Measurements from ENCODE around the gene IGFLR1. TPM values are rescaled to one million over a fixed set of nuclear protein-coding genes. Genes with fewer than 3 reads are reported as not detected.
A peak's percentile ranks its signal among the peaks of the same experiment; 100 is the strongest.

IGFLR1 gene, protein sequence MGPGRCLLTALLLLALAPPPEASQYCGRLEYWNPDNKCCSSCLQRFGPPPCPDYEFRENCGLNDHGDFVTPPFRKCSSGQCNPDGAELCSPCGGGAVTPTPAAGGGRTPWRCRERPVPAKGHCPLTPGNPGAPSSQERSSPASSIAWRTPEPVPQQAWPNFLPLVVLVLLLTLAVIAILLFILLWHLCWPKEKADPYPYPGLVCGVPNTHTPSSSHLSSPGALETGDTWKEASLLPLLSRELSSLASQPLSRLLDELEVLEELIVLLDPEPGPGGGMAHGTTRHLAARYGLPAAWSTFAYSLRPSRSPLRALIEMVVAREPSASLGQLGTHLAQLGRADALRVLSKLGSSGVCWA
- 2.1 TPM for total RNA-seq
- polyA plus RNA-seq (ENCODE audit: insufficient read depth in 1 of 8, insufficient read length in 8 of 8, low replicate concordance in 1 of 8) = 1 to 10 TPM; 3.0 to 5.6 (median 3.9) TPM
- long read RNA-seq, donor 1 = 0 reads
- long read RNA-seq, donor 2 = 0 reads
- long read RNA-seq, donor 3, partial matches to known transcripts = 0 of 1 reads
- long read RNA-seq, donor 3, other reads (novel, unspliced or antisense) = 0 of 1 reads
- long read RNA-seq, donor 4, partial matches to known transcripts = 0 of 2 reads
- long read RNA-seq, donor 4, other reads (novel, unspliced or antisense) = 0 of 2 reads
- long read RNA-seq, donor 5, partial matches to known transcripts = 0 of 1 reads
- long read RNA-seq, donor 5, other reads (novel, unspliced or antisense) = 0 of 1 reads
- long read RNA-seq, donor 6 = 0 reads
- long read RNA-seq, donor 7 = 0 reads
- long read RNA-seq, donor 8, partial matches to known transcripts = 12 of 13 reads
- long read RNA-seq, donor 8, other reads (novel, unspliced or antisense) = 0 of 13 reads
- long read RNA-seq, donor 9 = 0 reads
- long read RNA-seq, donor 10 = 0 reads
- long read RNA-seq, donor 11 = 0 reads

DNA sequence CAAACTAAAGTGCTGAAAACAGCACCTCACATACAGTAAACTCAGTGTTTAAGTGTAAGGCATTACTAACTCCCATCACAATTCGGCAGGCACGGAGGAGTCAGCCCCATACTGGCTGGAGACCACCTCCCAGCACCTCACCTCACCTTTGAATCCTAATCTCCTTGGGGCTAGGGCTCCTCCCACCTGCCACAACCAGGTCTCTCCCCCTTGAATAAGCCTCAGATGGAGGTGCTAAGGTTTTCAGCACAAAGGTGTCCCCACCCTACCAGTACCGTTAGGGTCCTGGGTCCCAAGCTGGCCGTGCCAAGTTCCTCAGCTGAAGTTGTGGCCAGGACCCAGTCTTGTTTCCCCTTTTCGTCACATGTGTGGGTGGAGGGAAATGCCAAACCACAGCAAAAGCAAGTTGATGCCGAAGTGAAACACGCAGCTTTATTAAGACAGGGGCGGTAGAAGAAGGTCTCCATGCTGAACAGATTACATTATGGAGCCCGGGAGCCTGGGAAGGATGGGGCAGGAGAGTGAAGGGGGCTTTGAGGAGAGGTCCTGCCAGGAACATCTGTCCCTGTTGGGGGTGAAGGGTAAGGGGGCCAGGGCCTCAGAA lies at the start of gene IGFLR1:
TSS of gene IGFLR1 (minus strand) at position 332 of the 604 bp plus-strand sequence. CDS start 1,272 bp downstream, outside the sequence.
- H3K9me3 ChIP-seq (replicated peaks; ENCODE audit: control insufficient read depth, low read depth, low read length) = no peaks in the 10 kb centered on the region
- H3K27me3 ChIP-seq (ENCODE audit: control insufficient read depth, insufficient read depth, low read length) = no peaks in the 10 kb centered on the region
- 92% methylated on average over 6 of the region's 9 CpGs for WGBS (ENCODE audit: insufficient coverage)
- peak within 1 kb of the TSS; percentile 51 for H3K27ac ChIP-seq (ENCODE audit: low read length)
- peaks cover 43% of the 10 kb centered on the region for H3K4me1 ChIP-seq (ENCODE audit: control insufficient read depth, insufficient read depth, low read length)
- H3K36me3 ChIP-seq (ENCODE audit: control insufficient read depth, insufficient read depth, low read length) = peaks cover 37% of the 10 kb centered on the region
- peak within 1 kb of the TSS; percentile 69 for H3K4me3 ChIP-seq (ENCODE audit: low read length)
- peak; percentile 69 for DNase-seq

DNA sequence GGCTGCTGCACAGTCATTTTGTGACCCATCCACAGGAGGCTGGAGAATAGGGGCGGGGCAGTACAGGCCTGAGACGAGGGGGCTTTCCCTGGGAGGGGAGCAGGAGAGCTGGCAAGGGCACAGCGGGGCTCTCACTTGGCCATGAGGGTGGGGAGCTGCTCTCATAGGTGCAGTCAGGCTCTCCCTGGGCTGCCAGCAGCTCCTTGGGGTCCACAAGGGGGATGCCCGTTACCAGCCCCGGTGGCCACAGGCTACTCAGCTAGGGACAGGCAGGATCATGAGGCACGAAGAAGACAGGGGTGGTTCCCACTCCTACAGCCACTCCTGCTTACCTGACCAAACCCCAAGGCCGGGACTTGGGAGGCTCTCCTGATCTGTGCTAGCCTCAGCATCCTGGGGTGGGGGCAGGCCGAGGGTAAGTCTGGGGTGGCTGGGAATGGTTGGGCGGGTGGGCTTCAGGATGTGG lies 49.6 kb upstream of the IGFLR1 start:
- Histone ChIP-seq H3K9me3 (replicated peaks; ENCODE audit: control insufficient read depth, low read depth, low read length) (no peaks in the 10 kb centered on the region), H3K36me3 (ENCODE audit: control insufficient read depth, insufficient read depth, low read length) (peaks cover under 1% of the 10 kb centered on the region), H3K27me3 (ENCODE audit: control insufficient read depth, insufficient read depth, low read length) (peaks cover 16% of the 10 kb centered on the region), H3K4me3 (ENCODE audit: low read length) (no peak overlapping the region), H3K4me1 (ENCODE audit: control insufficient read depth, insufficient read depth, low read length) (no peaks in the 10 kb centered on the region), H3K27ac (ENCODE audit: low read length) (no peak overlapping the region)
- DNase-seq = no peak
- 89% methylated on average over 3 of the region's 9 CpGs for WGBS (ENCODE audit: insufficient coverage)

DNA sequence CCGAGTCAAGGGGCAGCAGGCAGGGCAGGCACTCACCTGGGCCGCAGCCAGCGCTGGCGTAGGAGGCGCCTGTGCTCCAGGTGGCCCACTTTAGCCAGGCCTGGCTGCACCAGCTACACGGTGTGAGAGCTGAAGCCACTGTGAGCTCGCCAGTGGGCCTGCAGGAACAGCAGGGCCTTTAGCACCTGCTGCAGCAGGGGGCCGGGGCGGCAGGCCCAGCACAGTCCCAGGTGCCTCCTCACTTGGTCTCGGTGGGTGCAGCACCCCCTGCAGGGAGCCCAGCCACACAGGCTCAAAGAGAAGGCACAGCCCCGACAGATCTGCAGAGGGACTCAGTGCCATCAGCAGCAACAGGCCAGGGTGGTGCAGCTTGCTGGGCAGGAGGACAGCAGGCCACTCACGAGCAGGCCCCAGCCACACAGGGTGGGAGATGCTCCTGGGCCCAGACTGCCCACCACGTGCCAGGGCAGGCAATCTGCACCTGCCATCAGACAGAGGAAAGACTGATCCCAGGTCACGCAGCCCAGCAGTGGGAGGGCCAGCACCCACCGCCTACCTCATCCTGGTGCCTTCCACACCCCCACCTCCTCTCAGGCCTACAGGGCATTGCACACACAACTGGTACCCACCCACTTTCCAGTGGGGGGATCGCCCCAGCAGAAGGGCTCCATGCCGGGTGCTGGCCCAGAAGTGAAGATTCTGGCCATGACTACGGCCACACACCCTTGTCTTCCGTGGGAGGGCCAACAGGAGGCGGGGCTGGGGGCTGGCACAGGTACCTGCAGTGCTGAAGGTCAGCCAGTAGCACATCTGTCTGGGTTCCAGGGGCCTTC lies 48.9 kb upstream of the IGFLR1 start:
- Histone ChIP-seq H3K27ac (ENCODE audit: low read length) (no peak overlapping the region), H3K4me3 (ENCODE audit: low read length) (no peak overlapping the region), H3K9me3 (replicated peaks; ENCODE audit: control insufficient read depth, low read depth, low read length) (no peaks in the 10 kb centered on the region), H3K27me3 (ENCODE audit: control insufficient read depth, insufficient read depth, low read length) (peaks cover 10% of the 10 kb centered on the region), H3K4me1 (ENCODE audit: control insufficient read depth, insufficient read depth, low read length) (no peaks in the 10 kb centered on the region), H3K36me3 (ENCODE audit: control insufficient read depth, insufficient read depth, low read length) (peaks cover 2% of the 10 kb centered on the region)
- no peak for DNase-seq
- WGBS (ENCODE audit: insufficient coverage) = 56% methylated on average over 19 of the region's 20 CpGs

DNA sequence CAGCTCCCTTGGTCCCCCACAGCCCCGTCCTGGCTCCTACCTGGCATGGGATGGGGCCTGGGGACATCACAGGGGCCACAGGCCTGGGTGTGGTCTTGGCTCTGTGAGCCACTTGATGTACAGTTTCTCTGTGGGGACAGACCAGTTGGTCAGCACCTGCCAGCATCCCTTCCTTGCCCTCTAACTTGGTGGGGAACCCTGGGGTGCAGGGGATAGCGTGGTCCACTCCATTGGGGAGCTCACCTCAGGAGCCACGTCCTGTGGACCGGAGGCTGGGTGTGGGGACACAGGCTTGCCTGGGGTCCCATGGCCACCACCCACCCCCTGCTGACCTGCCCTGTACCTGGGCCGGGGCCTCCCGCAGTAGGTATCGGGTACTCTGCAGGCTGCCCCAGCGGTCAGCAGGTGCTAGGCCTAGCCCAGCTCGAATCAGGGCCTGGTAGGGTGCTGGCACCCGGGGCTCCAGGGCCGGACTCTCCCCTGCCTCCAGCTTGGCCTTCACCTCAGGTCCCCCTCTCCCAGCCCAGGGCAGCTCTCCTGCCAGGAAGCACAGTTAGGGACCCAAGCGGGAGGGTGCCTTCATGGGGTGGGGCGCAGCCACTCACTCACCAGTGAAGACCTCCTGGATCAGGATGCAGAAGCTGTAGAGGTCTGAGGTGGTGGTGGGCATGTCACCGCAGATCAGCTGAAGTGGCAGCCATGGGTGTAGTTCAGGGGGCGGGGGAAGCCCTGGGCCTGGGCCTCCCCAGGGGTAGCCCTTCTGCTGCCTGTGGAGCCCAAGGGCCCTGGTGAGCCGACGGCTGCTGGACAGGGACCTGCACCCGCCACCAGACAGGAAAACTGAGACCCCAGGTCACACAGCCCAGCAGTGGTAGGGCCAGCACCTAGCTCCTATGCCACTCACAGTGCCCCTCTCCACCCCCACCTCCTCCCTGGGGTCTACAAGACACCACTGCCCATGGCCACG lies 48.0 kb upstream of the IGFLR1 start:
- 85% methylated on average over 16 of the region's 19 CpGs for WGBS (ENCODE audit: insufficient coverage)
- DNase-seq = no peak
- H3K9me3 ChIP-seq (replicated peaks; ENCODE audit: control insufficient read depth, low read depth, low read length) = no peaks in the 10 kb centered on the region

DNA sequence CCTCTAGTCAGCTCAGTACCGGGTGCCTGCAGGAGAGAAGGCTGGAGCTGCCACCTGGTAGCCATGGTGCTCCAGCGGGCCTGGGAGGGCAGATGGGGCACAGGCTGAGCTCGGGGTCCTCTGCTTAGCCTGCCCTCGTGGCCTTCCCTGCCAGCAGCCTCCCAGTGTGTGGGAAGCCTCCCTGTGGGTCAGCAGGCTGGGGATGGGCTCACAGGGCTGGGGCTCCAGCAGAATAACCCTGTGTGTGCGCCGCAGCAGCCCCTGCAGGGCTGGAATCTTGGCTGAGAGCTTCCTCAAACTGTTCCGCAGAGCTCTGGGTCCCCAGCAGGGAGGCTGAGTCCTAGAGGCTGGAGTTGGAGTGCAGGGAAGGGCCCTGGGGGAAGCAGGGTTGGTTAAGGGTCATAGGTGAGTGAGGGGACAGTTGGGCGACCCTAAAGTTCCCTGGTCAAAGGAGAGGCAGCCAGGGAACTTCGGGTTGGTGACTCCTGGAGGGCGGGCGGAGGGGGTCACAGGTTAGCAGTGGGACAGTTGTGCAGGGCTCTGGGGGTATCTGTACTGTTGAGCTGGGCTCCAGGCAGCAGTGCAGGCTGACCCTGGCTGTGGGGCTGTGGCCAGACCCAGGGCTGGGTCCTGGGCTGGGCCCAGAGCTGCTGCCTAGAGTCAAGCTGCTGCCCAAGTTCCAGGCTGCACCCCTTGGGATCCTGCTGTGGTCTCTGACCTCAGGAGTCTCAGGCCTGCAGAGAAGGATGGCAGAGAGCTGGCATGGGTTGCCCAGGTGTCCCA lies 47.1 kb upstream of the IGFLR1 start:
- DNase-seq = no peak
- no peaks in the 10 kb centered on the region for H3K27me3 ChIP-seq (ENCODE audit: control insufficient read depth, insufficient read depth, low read length)
- no peak overlapping the region for H3K4me3 ChIP-seq (ENCODE audit: low read length)
- 71% methylated on average over 11 of the region's 11 CpGs for WGBS (ENCODE audit: insufficient coverage)
- H3K4me1 ChIP-seq (ENCODE audit: control insufficient read depth, insufficient read depth, low read length) = no peaks in the 10 kb centered on the region
- no peaks in the 10 kb centered on the region for H3K9me3 ChIP-seq (replicated peaks; ENCODE audit: control insufficient read depth, low read depth, low read length)
- peaks cover 9% of the 10 kb centered on the region for H3K36me3 ChIP-seq (ENCODE audit: control insufficient read depth, insufficient read depth, low read length)
- H3K27ac ChIP-seq (ENCODE audit: low read length) = no peak overlapping the region

More for the DNA sequence above, 48.0 kb upstream of the IGFLR1 start:
- no peaks in the 10 kb centered on the region for H3K4me1 ChIP-seq (ENCODE audit: control insufficient read depth, insufficient read depth, low read length)
- no peak overlapping the region for H3K4me3 ChIP-seq (ENCODE audit: low read length)
- H3K27me3 ChIP-seq (ENCODE audit: control insufficient read depth, insufficient read depth, low read length) = peaks cover under 1% of the 10 kb centered on the region
- H3K36me3 ChIP-seq (ENCODE audit: control insufficient read depth, insufficient read depth, low read length) = peaks cover 4% of the 10 kb centered on the region
- H3K27ac ChIP-seq (ENCODE audit: low read length) = no peak overlapping the region

DNA sequence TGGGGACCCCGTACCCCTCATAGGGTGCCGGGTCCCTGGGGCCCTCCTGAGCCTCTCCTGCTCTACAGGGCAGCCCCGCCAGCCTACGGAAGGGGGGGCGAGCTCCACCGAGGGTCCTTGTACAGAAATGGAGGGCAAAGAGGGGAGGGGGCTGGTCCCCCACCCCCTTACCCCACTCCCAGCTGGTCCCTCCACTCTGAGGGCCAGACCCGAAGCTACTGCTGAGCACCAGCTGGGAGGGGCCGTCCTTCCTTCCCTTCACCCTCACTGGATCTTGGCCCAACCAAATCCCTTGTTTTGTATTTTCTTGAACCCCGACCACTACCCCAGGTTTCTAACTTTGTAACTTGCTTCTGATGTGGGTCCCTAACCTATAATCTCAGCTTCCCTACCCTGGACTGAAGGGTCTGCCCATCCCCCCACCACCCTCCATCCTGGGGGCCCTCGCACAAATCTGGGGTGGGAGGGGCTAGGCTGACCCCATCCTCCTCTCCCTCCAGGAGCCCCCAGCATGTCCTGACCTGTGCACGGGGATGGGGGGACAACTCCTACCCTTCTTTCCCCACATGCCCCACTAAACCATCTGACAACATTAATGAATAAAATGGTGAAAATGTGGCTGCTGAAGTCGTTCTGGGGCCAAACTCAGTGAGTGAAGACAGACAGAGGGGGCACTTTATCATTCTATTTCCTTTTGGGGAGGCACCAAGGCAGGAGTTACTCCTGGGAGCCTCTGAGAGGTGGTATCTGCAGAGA lies 46.1 kb upstream of the IGFLR1 start:
- WGBS (ENCODE audit: insufficient coverage) = 73% methylated on average over 4 of the region's 12 CpGs
- H3K4me1 ChIP-seq (ENCODE audit: control insufficient read depth, insufficient read depth, low read length) = no peaks in the 10 kb centered on the region
- H3K36me3 ChIP-seq (ENCODE audit: control insufficient read depth, insufficient read depth, low read length) = peaks cover 9% of the 10 kb centered on the region
- no peaks in the 10 kb centered on the region for H3K27me3 ChIP-seq (ENCODE audit: control insufficient read depth, insufficient read depth, low read length)
- no peaks in the 10 kb centered on the region for H3K9me3 ChIP-seq (replicated peaks; ENCODE audit: control insufficient read depth, low read depth, low read length)
- no peak overlapping the region for H3K27ac ChIP-seq (ENCODE audit: low read length)
- DNase-seq = no peak
- H3K4me3 ChIP-seq (ENCODE audit: low read length) = no peak overlapping the region

DNA sequence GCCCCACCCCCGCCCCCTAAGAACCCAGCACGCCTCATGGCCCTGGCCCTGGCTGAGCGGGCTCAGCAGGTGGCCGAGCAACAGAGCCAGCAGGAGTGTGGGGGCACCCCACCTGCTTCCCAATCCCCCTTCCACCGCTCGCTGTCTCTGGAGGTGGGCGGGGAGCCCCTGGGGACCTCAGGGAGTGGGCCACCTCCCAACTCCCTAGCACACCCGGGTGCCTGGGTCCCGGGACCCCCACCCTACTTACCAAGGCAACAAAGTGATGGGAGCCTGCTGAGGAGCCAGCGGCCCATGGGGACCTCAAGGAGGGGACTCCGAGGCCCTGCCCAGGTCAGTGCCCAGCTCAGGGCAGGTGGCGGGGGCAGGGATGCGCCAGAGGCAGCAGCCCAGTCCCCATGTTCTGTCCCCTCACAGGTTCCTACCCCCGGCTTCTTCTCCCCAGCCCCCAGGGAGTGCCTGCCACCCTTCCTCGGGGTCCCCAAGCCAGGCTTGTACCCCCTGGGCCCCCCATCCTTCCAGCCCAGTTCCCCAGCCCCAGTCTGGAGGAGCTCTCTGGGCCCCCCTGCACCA lies 45.1 kb upstream of the IGFLR1 start:
- no peak for DNase-seq
- Histone ChIP-seq H3K4me3 (ENCODE audit: low read length) (no peak overlapping the region), H3K9me3 (replicated peaks; ENCODE audit: control insufficient read depth, low read depth, low read length) (no peaks in the 10 kb centered on the region), H3K36me3 (ENCODE audit: control insufficient read depth, insufficient read depth, low read length) (peaks cover 15% of the 10 kb centered on the region), H3K4me1 (ENCODE audit: control insufficient read depth, insufficient read depth, low read length) (no peaks in the 10 kb centered on the region), H3K27me3 (ENCODE audit: control insufficient read depth, insufficient read depth, low read length) (no peaks in the 10 kb centered on the region), H3K27ac (ENCODE audit: low read length) (no peak overlapping the region)
- WGBS (ENCODE audit: insufficient coverage) = 89% methylated on average over 8 of the region's 15 CpGs

Measured in muscle of leg (tissue), 16 donors.